Transverse colon (tissue), 4 donors: ENCODE measurements around the gene UGT8.

Source experiments
- CTCF ChIP-seq, 5 experiments: fragments of 200-600 bp in 3 of 5; fragments of 450-650 bp in 2 of 5; sonication (generic) in 3 of 5; IDR thresholded peaks; 1 replicate in 2 of 5; 2 replicates in 3 of 5; pipeline ENCODE4 v1.5.1; 2016 to 2017; ENCODE audit warnings: antibody characterized with exemption in 5 of 5, inconsistent platforms in 3 of 5, mild to moderate bottlenecking in 2 of 5, moderate library complexity in 1 of 5
- POLR2AphosphoS5 ChIP-seq, 3 donors: sonication (generic); formaldehyde crosslinking; IDR thresholded peaks; one replicate each; pipeline ENCODE4 v1.6.1; 2016; ENCODE audit warnings: antibody characterized with exemption in 3 of 3

- TF ChIP-seq CTCF (IDR thresholded peaks at IDR 0.05) (no peak), POLR2AphosphoS5 (IDR thresholded peaks at IDR 0.05) (peak in 1 of 3 donors; percentile 14)
Measured at GRCh38 chr4:114599231-114599902, 760 bp downstream of the UGT8 start.
